ENCODE results near the gene MLYCD.

- TF ChIP-seq CTCF (IDR thresholded peaks at IDR 0.05 in 2 of 3, conservative IDR thresholded peaks at IDR 0.05 in 1 of 3; ENCODE audit: control insufficient read depth in 2 of 3, extremely low read depth in 1 of 3, insufficient read depth in 1 of 3, low read depth in 3 of 3, low read length in 3 of 3) (no peak), EP300 (IDR thresholded peaks at IDR 0.05; ENCODE audit: borderline replicate concordance in 1 of 2, control insufficient read depth in 1 of 2, low read depth in 2 of 2, low read length in 2 of 2) (no peak), KDM1A (IDR thresholded peaks at IDR 0.05; ENCODE audit: borderline replicate concordance) (no peak), ZBTB40 (IDR thresholded peaks at IDR 0.05; ENCODE audit: borderline replicate concordance) (no peak), CBX5 (IDR thresholded peaks at IDR 0.05; ENCODE audit: low read depth) (no peak), POLR2A (IDR thresholded peaks at IDR 0.05; ENCODE audit: low read depth, low read length) (no peak), CEBPB (IDR thresholded peaks at IDR 0.05; ENCODE audit: borderline replicate concordance in 1 of 2, low read depth in 2 of 2, low read length in 2 of 2) (no peak), BCL11A (IDR thresholded peaks at IDR 0.05; ENCODE audit: low read depth, low read length) (no peak), RELB (IDR thresholded peaks at IDR 0.05; ENCODE audit: low read depth) (no peak), REST (IDR thresholded peaks at IDR 0.05; ENCODE audit: low read depth, low read length) (no peak)
Observed at GRCh38 chr16:83915081-83915480, 16.2 kb downstream of the MLYCD start.

Measured in GM12878 (cell line).